DOHH2 (cell line): ENCODE measurements around the gene LILRB3.

Source experiments
- EZH2phosphoT487 ChIP-seq: fragments of 200-600 bp; sonication (generic); IDR thresholded peaks from 2 replicates; pipeline ENCODE4 v1.6.1; 2017; ENCODE audit warnings: borderline replicate concordance, mild to moderate bottlenecking, antibody characterized with exemption, low read length, moderate library complexity, mixed read lengths
- TF ChIP-seq, protein P1 (sequence below): fragments of 200-600 bp; sonication (generic); IDR thresholded peaks from one replicate; pipeline ENCODE4 v1.5.1; 2014; ENCODE audit warnings: antibody characterized with exemption, mild to moderate bottlenecking, low read depth, low read length; ENCODE audit not compliant: poor library complexity, severe bottlenecking

GRCh38 chr19:54256250-54257115 lies 33.7 kb upstream of the LILRB3 start:
- TF ChIP-seq, protein P1, sequence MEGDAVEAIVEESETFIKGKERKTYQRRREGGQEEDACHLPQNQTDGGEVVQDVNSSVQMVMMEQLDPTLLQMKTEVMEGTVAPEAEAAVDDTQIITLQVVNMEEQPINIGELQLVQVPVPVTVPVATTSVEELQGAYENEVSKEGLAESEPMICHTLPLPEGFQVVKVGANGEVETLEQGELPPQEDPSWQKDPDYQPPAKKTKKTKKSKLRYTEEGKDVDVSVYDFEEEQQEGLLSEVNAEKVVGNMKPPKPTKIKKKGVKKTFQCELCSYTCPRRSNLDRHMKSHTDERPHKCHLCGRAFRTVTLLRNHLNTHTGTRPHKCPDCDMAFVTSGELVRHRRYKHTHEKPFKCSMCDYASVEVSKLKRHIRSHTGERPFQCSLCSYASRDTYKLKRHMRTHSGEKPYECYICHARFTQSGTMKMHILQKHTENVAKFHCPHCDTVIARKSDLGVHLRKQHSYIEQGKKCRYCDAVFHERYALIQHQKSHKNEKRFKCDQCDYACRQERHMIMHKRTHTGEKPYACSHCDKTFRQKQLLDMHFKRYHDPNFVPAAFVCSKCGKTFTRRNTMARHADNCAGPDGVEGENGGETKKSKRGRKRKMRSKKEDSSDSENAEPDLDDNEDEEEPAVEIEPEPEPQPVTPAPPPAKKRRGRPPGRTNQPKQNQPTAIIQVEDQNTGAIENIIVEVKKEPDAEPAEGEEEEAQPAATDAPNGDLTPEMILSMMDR: no peak
- no peak for TF ChIP-seq EZH2phosphoT487
